ENCODE data around the gene LMOD1. TPM values are rescaled to one million over a fixed set of nuclear protein-coding genes. Genes with fewer than 3 reads are reported as not detected.

LMOD1 gene
- total and polyA plus RNA-seq, 5 donors from 2014 or later: not detected

- Mint-ChIP-seq H3K27me3 (peaks cover 18% of the 10 kb centered on the region), H3K4me1 (no peaks in the 10 kb centered on the region), H3K27ac (no peak overlapping the region), H3K9me3 (no peaks in the 10 kb centered on the region), H3K36me3 (no peaks in the 10 kb centered on the region), H3K4me3 (no peak overlapping the region)
- H3K9me3 ChIP-seq (ENCODE audit: control insufficient read depth in 2 of 2, low read length in 2 of 2): no peaks in the 10 kb centered on the region
- H3K4me1 ChIP-seq (ENCODE audit: control insufficient read depth, insufficient read depth, low read length, poor library complexity, severe bottlenecking): no peaks in the 10 kb centered on the region
- no peak for DNase-seq
- no peaks in the 10 kb centered on the region for H3K36me3 ChIP-seq (ENCODE audit: control insufficient read depth, insufficient read depth, low read length)
- ATAC-seq (ENCODE audit: low read depth in 2 of 2): no peak
- H3K27me3 ChIP-seq (ENCODE audit: control insufficient read depth, insufficient read depth, low read length): peaks cover 5% of the 10 kb centered on the region
- no peak overlapping the region for H3K27ac ChIP-seq (ENCODE audit: insufficient read depth, low read length, poor library complexity, severe bottlenecking)
- no peak overlapping the region for H3K4me3 ChIP-seq (ENCODE audit: low read depth, low read length)
Observed at GRCh38 chr1:201921952-201922558, 24.3 kb downstream of the LMOD1 start.

DNA sequence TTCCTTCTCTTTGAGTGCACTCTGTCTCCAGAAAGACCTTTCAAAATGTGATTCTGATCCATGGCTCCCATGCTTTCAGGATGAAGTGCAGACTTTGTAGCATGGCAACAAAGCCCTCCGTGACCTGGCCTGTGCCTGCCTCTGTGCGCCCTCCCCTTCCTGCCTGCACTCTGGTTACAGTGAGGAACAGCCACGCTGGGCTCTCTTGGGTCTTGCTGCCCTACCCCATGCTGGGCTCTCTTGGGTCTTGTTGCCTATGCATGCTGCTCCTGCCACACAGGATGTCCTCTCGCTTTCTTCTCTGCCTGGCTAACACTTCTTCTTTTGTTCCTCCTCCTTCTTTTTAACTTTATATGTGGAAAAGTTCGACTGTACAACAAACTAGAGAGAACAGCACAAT lies 28.0 kb downstream of the LMOD1 start:
- Histone ChIP-seq H3K4me3 (ENCODE audit: low read depth, low read length) (no peak overlapping the region), H3K4me1 (ENCODE audit: control insufficient read depth, insufficient read depth, low read length, poor library complexity, severe bottlenecking) (no peaks in the 10 kb centered on the region), H3K27ac (ENCODE audit: insufficient read depth, low read length, poor library complexity, severe bottlenecking) (no peak overlapping the region), H3K9me3 (ENCODE audit: control insufficient read depth in 2 of 2, low read length in 2 of 2) (no peaks in the 10 kb centered on the region), H3K27me3 (ENCODE audit: control insufficient read depth, insufficient read depth, low read length) (peaks cover 5% of the 10 kb centered on the region), H3K36me3 (ENCODE audit: control insufficient read depth, insufficient read depth, low read length) (no peaks in the 10 kb centered on the region)
- Mint-ChIP-seq H3K36me3 (no peaks in the 10 kb centered on the region), H3K4me3 (no peak overlapping the region), H3K27me3 (peaks cover 10% of the 10 kb centered on the region), H3K9me3 (no peaks in the 10 kb centered on the region), H3K27ac (no peak overlapping the region), H3K4me1 (peaks cover 0 to 2% (median 0%) of the 10 kb centered on the region in 4 donors)
- ATAC-seq (ENCODE audit: low read depth in 2 of 2) (no peak), DNase-seq (no peak)

DNA sequence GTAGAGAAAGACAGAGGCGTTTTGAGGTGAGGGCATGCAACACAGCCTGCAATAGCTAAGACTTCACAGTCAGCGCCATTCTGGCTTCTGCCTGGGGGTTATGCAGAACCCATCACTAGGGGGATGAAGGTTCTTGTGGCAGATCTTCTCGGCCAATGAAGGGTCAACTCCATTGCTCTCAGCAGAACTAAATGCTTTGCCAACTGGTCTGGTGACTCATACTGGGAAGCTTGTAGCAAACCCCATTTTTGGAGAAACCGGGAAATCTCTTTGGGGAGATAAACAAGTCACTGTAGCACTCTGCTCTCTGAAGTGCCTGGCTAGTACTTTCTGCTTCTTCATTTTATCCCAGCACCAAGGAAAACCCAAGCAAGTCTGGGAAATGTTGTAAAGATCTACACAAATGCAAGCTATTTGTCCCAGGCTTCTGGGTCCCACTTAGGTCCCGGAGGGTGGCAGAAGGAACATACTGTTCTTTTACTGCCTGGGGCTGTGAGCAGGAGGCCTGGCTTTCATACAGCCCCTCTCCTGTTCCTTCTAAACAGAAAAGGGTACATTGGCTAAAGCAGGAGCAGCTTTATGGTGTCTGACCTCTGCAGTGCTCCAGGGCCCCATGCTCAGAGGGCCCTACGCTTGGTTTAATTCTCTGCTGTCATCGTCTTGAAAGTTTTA lies 28.9 kb downstream of the LMOD1 start:
- Histone ChIP-seq H3K9me3 (ENCODE audit: control insufficient read depth in 2 of 2, low read length in 2 of 2) (no peaks in the 10 kb centered on the region), H3K4me3 (ENCODE audit: low read depth, low read length) (no peak overlapping the region), H3K27ac (ENCODE audit: insufficient read depth, low read length, poor library complexity, severe bottlenecking) (no peak overlapping the region), H3K4me1 (ENCODE audit: control insufficient read depth, insufficient read depth, low read length, poor library complexity, severe bottlenecking) (no peaks in the 10 kb centered on the region), H3K36me3 (ENCODE audit: control insufficient read depth, insufficient read depth, low read length) (no peaks in the 10 kb centered on the region), H3K27me3 (ENCODE audit: control insufficient read depth, insufficient read depth, low read length) (peaks cover 5% of the 10 kb centered on the region)
- no peak overlapping the region for H3K27ac Mint-ChIP-seq
- ATAC-seq (ENCODE audit: low read depth in 2 of 2) (no peak), DNase-seq (no peak)
- no peak overlapping the region for H3K4me3 Mint-ChIP-seq
- H3K4me1 Mint-ChIP-seq: peaks cover 0 to 2% (median 0%) of the 10 kb centered on the region in 4 donors
- no peaks in the 10 kb centered on the region for H3K9me3 Mint-ChIP-seq
- peaks cover 9% of the 10 kb centered on the region for H3K27me3 Mint-ChIP-seq
- no peaks in the 10 kb centered on the region for H3K36me3 Mint-ChIP-seq

- ATAC-seq (ENCODE audit: low read depth in 2 of 2): no peak
- H3K27ac ChIP-seq (ENCODE audit: insufficient read depth, low read length, poor library complexity, severe bottlenecking): no peak overlapping the region
- no peak overlapping the region for H3K27ac Mint-ChIP-seq
Observed at GRCh38 chr1:201916649-201917249, 29.6 kb downstream of the LMOD1 start.

DNA sequence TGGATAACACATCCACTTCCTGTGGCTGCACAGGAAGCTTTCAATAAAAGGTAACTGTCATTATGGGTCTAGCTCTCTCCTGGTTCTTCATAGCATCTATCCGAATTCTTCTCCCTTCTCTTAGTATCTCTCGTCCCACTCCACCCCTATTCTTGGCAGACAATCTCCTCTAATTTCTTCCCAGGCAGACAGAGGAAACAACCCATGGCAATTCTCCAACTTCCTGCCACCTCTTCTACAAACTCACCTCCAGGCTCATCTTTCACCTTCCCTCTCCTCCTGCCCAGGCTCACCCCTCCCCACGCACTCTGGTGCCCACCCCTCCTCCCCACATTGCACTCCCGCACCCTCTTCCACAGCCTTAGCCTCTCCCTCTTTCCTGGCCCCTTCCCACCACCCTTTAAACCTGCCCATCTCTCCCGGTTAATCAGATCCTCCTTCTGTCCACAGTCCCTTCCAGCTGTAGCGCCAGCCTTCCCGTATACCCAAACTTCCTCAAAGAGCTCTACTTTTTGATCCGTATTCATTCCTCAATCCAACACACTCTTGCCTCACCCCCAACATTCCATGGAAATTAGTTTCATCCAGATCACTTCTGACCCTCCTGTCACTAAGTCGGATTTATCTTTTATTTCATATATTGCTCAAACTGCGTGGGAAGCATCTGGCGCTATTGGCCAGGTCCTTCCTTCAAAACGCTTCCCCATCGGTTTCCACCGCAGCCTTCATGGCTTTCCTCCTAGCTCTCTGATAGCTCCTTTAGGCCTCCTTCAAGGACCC lies 31.7 kb downstream of the LMOD1 start:
- Mint-ChIP-seq H3K27me3 (peaks cover 8% of the 10 kb centered on the region), H3K9me3 (no peaks in the 10 kb centered on the region), H3K27ac (no peak overlapping the region), H3K36me3 (no peaks in the 10 kb centered on the region), H3K4me3 (no peak overlapping the region), H3K4me1 (peaks cover 0 to 2% (median 0%) of the 10 kb centered on the region in 4 donors)
- no peaks in the 10 kb centered on the region for H3K9me3 ChIP-seq (ENCODE audit: control insufficient read depth in 2 of 2, low read length in 2 of 2)
- no peaks in the 10 kb centered on the region for H3K36me3 ChIP-seq (ENCODE audit: control insufficient read depth, insufficient read depth, low read length)
- H3K4me1 ChIP-seq (ENCODE audit: control insufficient read depth, insufficient read depth, low read length, poor library complexity, severe bottlenecking): no peaks in the 10 kb centered on the region
- no peak overlapping the region for H3K27ac ChIP-seq (ENCODE audit: insufficient read depth, low read length, poor library complexity, severe bottlenecking)
- H3K27me3 ChIP-seq (ENCODE audit: control insufficient read depth, insufficient read depth, low read length): peaks cover 4% of the 10 kb centered on the region
- ATAC-seq (ENCODE audit: low read depth in 2 of 2): no peak
- DNase-seq: no peak
- no peak overlapping the region for H3K4me3 ChIP-seq (ENCODE audit: low read depth, low read length)

More at GRCh38 chr1:201916649-201917249, 29.6 kb downstream of the LMOD1 start:
- H3K9me3 Mint-ChIP-seq: no peaks in the 10 kb centered on the region
- DNase-seq: no peak
- Histone ChIP-seq H3K4me1 (ENCODE audit: control insufficient read depth, insufficient read depth, low read length, poor library complexity, severe bottlenecking) (no peaks in the 10 kb centered on the region), H3K9me3 (ENCODE audit: control insufficient read depth in 2 of 2, low read length in 2 of 2) (no peaks in the 10 kb centered on the region), H3K4me3 (ENCODE audit: low read depth, low read length) (no peak overlapping the region), H3K36me3 (ENCODE audit: control insufficient read depth, insufficient read depth, low read length) (no peaks in the 10 kb centered on the region), H3K27me3 (ENCODE audit: control insufficient read depth, insufficient read depth, low read length) (peaks cover 5% of the 10 kb centered on the region)
- H3K36me3 Mint-ChIP-seq: no peaks in the 10 kb centered on the region
- peaks cover 0 to 2% (median 0%) of the 10 kb centered on the region in 4 donors for H3K4me1 Mint-ChIP-seq
- H3K4me3 Mint-ChIP-seq: no peak overlapping the region
- H3K27me3 Mint-ChIP-seq: peaks cover 4% of the 10 kb centered on the region

GRCh38 chr1:201912832-201913231 lies 33.5 kb downstream of the LMOD1 start:
- no peaks in the 10 kb centered on the region for H3K27me3 ChIP-seq (ENCODE audit: control insufficient read depth, insufficient read depth, low read length)
- Mint-ChIP-seq H3K9me3 (no peaks in the 10 kb centered on the region), H3K4me1 (peaks cover 0 to 2% (median 0%) of the 10 kb centered on the region in 4 donors), H3K27ac (no peak overlapping the region), H3K27me3 (peaks cover 11% of the 10 kb centered on the region), H3K36me3 (no peaks in the 10 kb centered on the region), H3K4me3 (no peak overlapping the region)
- ATAC-seq (ENCODE audit: low read depth in 2 of 2) (no peak), DNase-seq (no peak)
- no peak overlapping the region for H3K27ac ChIP-seq (ENCODE audit: insufficient read depth, low read length, poor library complexity, severe bottlenecking)
- H3K9me3 ChIP-seq (ENCODE audit: control insufficient read depth in 2 of 2, low read length in 2 of 2): no peaks in the 10 kb centered on the region
- no peaks in the 10 kb centered on the region for H3K4me1 ChIP-seq (ENCODE audit: control insufficient read depth, insufficient read depth, low read length, poor library complexity, severe bottlenecking)
- no peak overlapping the region for H3K4me3 ChIP-seq (ENCODE audit: low read depth, low read length)
- H3K36me3 ChIP-seq (ENCODE audit: control insufficient read depth, insufficient read depth, low read length): no peaks in the 10 kb centered on the region

DNA sequence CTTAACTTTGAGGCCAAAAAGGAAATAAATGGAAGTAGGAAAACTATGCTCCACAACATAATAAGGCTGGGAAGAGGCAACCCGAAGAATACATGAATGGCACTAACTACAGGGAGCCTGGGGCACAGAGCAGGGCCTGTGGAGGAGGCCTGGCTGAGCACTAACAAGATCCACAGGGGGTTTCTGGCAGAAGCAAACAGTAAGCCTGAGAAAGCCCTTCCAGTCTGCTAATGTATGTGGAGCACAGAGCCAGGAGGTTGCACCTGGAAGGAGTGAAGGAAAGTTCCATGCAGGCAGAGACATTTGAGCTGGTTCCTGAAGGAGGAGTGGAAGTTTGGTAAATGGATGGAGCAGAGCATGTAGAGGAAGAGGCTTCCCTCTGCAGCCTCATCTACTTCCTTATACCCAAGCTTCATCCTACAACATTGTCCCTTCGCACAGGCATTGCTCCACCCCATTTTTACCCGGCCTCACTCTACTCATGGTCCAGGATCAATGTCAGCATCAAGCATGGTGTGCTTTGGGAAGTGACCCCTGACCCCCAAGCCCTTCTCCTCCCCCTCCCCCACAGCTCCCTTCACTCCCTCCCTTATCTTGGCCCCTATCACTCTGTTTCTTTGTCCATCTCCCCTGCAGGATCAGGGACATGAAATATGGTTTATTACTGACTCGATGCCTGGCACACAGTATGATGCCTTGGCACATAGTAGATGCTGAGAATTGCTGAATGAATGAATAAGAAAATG lies 34.3 kb downstream of the LMOD1 start:
- no peaks in the 10 kb centered on the region for H3K36me3 ChIP-seq (ENCODE audit: control insufficient read depth, insufficient read depth, low read length)
- no peaks in the 10 kb centered on the region for H3K9me3 Mint-ChIP-seq
- no peak for DNase-seq

More for the DNA sequence above, 34.3 kb downstream of the LMOD1 start:
- H3K4me1 ChIP-seq (ENCODE audit: control insufficient read depth, insufficient read depth, low read length, poor library complexity, severe bottlenecking): no peaks in the 10 kb centered on the region
- no peaks in the 10 kb centered on the region for H3K27me3 ChIP-seq (ENCODE audit: control insufficient read depth, insufficient read depth, low read length)
- H3K4me1 Mint-ChIP-seq: peaks cover 0 to 2% (median 0%) of the 10 kb centered on the region in 4 donors
- H3K36me3 Mint-ChIP-seq: no peaks in the 10 kb centered on the region
- peaks cover 11% of the 10 kb centered on the region for H3K27me3 Mint-ChIP-seq
- H3K27ac Mint-ChIP-seq: peak overlapping the region in 1 of 3 donors; percentile 36
- H3K4me3 Mint-ChIP-seq: no peak overlapping the region
- H3K27ac ChIP-seq (ENCODE audit: insufficient read depth, low read length, poor library complexity, severe bottlenecking): no peak overlapping the region
- no peaks in the 10 kb centered on the region for H3K9me3 ChIP-seq (ENCODE audit: control insufficient read depth in 2 of 2, low read length in 2 of 2)
- no peak for ATAC-seq (ENCODE audit: low read depth in 2 of 2)
- no peak overlapping the region for H3K4me3 ChIP-seq (ENCODE audit: low read depth, low read length)

Measured in CD4-positive, CD25-positive, alpha-beta regulatory T cell (primary cell).